HepG2 (cell line): ENCODE measurements around the gene FCRL2. TPM values are rescaled to one million over a fixed set of nuclear protein-coding genes. Genes with fewer than 3 reads are reported as not detected.

ENCODE experiments used
- ATAC-seq: fragments of 200-7000 bp; cut with Tn5 transposase; 3 replicates; pipeline ENCODE4 v1.9.1; 2020; ENCODE audit warnings: mild to moderate bottlenecking, moderate library complexity
- BruUV-seq: library from RNA; stranded (reverse); fragments of 400-500 nt; replicated peaks from 2 replicates; lab custom pipeline; 2021; lab: Mats Ljungman, UMichigan
- CTCF ChIA-PET: fragments of 300-600 bp; formaldehyde crosslinking; extraction: SDS; loops from one replicate; lab custom pipeline; 2021; ENCODE audit warnings: low total read pairs, inconsistent platforms, low intra/inter-chr PET ratio; lab: Yijun Ruan, JAX
- POLR2A ChIA-PET: fragments of 350-600 bp; sonication (Branson Sonifier 250); formaldehyde crosslinking; loops from one replicate; lab custom pipeline; 2020; ENCODE audit warnings: antibody characterized with exemption, inconsistent platforms; lab: Yijun Ruan, JAX
- DNase-seq: peaks from one replicate; pipeline ENCODE4 v3.0.0-alpha.2; 2015; ENCODE audit warnings: low spot score
- FAIRE-seq: peaks from 3 replicates; lab custom pipeline; 2011; peaks lifted over from hg19 to GRCh38; lab: Jason Lieb, UNC
- H2AFZ ChIP-seq: one replicate; pipeline ENCODE4 v1.6.1; 2011; ENCODE audit warnings: low read length, inconsistent platforms
- H3K27ac ChIP-seq: fragments of 300-600 bp; 3 replicates; pipeline ENCODE4 v1.8.0; 2011; ENCODE audit warnings: mixed run types, mild to moderate bottlenecking, mixed read lengths, low read length, inconsistent platforms; ENCODE audit not compliant: insufficient read depth; ENCODE audit errors: extremely low read length
- H3K27me3 ChIP-seq, 2 experiments: fragments of 200-600 bp in 1 of 2; 2 replicates in 1 of 2; 3 replicates in 1 of 2; pipeline versions ENCODE4 v1.6.0 to v1.8.0; 2011; ENCODE audit warnings: low read length in 2 of 2, mild to moderate bottlenecking in 2 of 2, moderate library complexity in 2 of 2, inconsistent platforms in 1 of 2; ENCODE audit not compliant: insufficient read depth in 2 of 2, control insufficient read depth in 1 of 2
- H3K36me3 ChIP-seq, 2 experiments: fragments of 200-600 bp in 1 of 2; replicated peaks in 1 of 2; 2 replicates in 1 of 2; 3 replicates in 1 of 2; pipeline versions ENCODE4 v1.5.1 to v1.8.0; 2011; ENCODE audit warnings: low read length in 2 of 2, inconsistent platforms in 1 of 2; ENCODE audit not compliant: insufficient read depth in 2 of 2, control insufficient read depth in 1 of 2
- H3K4me1 ChIP-seq: 2 replicates; pipeline ENCODE4 v1.5.1; 2012; ENCODE audit warnings: low read length, inconsistent platforms; ENCODE audit not compliant: insufficient read depth
- H3K4me2 ChIP-seq: 2 replicates; pipeline ENCODE4 v1.6.0; 2011; ENCODE audit warnings: low read depth, low read length, inconsistent platforms
- H3K4me3 ChIP-seq, 3 experiments: fragments of 200-600 bp in 1 of 3; sonication (generic), shearing (Covaris generic) in 1 of 3; replicated peaks in 1 of 3; 2 replicates each; pipeline ENCODE4 v1.5.1; 2011 to 2016; ENCODE audit warnings: low read length in 3 of 3, inconsistent platforms in 2 of 3, low read depth in 2 of 3, mild to moderate bottlenecking in 2 of 3, control low read depth in 1 of 3, mixed read lengths in 1 of 3; ENCODE audit not compliant: insufficient read depth in 1 of 3
- H3K79me2 ChIP-seq: one replicate; pipeline ENCODE4 v1.6.1; 2011; ENCODE audit warnings: low read length, inconsistent platforms; ENCODE audit not compliant: insufficient read depth
- H3K9ac ChIP-seq: 2 replicates; pipeline ENCODE4 v1.6.0; 2011; ENCODE audit warnings: mild to moderate bottlenecking, low read depth, low read length, inconsistent platforms; ENCODE audit not compliant: insufficient read depth
- H3K9me3 ChIP-seq: 2 replicates; pipeline ENCODE4 v1.5.1; 2012; ENCODE audit warnings: mild to moderate bottlenecking, low read length
- H4K20me1 ChIP-seq: 2 replicates; pipeline ENCODE4 v1.6.0; 2011; ENCODE audit warnings: inconsistent platforms, mild to moderate bottlenecking, low read length, moderate library complexity; ENCODE audit not compliant: insufficient read depth
- SRF ChIP-seq: IDR thresholded peaks from 2 replicates; pipeline ENCODE4 v1.6.1; 2011; ENCODE audit warnings: mild to moderate bottlenecking, low read depth, low read length, moderate library complexity
- ZBTB42 ChIP-seq: sonication (generic); formaldehyde crosslinking; IDR thresholded peaks from 2 replicates; pipeline ENCODE4 v1.5.0; 2020; ENCODE audit warnings: mild to moderate bottlenecking, missing genetic modification reagents
- ZNF761 ChIP-seq: sonication (generic); formaldehyde crosslinking; conservative IDR thresholded peaks from 2 replicates; pipeline ENCODE4 v1.4.0; 2020; ENCODE audit warnings: mild to moderate bottlenecking, missing genetic modification reagents
- ZNF841 ChIP-seq: sonication (generic); formaldehyde crosslinking; IDR thresholded peaks from 2 replicates; pipeline ENCODE4 v1.8.1; 2023; ENCODE audit warnings: missing genetic modification reagents, borderline replicate concordance
- WGBS: methylation state at CpG from one replicate; pipeline ENCODE4 v1.1.6; 2017; ENCODE audit warnings: low lambda C conversion rate; 5-methylcytosine and 5-hydroxymethylcytosine counted together
- in situ Hi-C: cut with HindIII; loops from 2 replicates; pipeline ENCODE4 v1.10.0; 2017; ENCODE audit warnings: low pct_unique_long_range_greater_than_20kb; ENCODE audit not compliant: extremely low pct_ligation_motif_present
- intact Hi-C: fragments of 100-400 bp; cut with micrococcal nuclease; formaldehyde crosslinking; loops from one replicate; pipeline ENCODE4 v1.10.0; 2022; ENCODE audit not compliant: unreplicated experiment
- polyA plus RNA-seq, 8 experiments: library from polyadenylated mRNA; depleted of rRNA in 3 of 8; stranded (reverse) in 7 of 8; unstranded in 1 of 8; fragments of >200 nt; fragmentation: Illumina TruSeq in 4 of 8; extraction: Trizol in 4 of 8; gene quantifications; 2 replicates each; pipeline versions ENCODE4 v1.2.1 to v1.2.3, GENCODE V29; 2011 to 2016; ENCODE audit warnings: low read depth in 4 of 8, missing spikeins in 1 of 8, mixed read lengths in 1 of 8; ENCODE audit not compliant: insufficient read depth in 1 of 8
- total RNA-seq, 5 experiments: library from RNA; depleted of rRNA; stranded (reverse); fragments of >200 nt; fragmentation: Illumina TruSeq; extraction: Trizol; gene quantifications; 2 replicates each; pipeline ENCODE4 v1.2.3, GENCODE V29; 2016; ENCODE audit warnings: low read depth in 1 of 5
- TF ChIP-seq, protein P1 (sequence below): sonication (generic); formaldehyde crosslinking; conservative IDR thresholded peaks from 2 replicates; pipeline ENCODE4 v1.8.0; 2022; ENCODE audit warnings: missing genetic modification reagents

The FCRL2 gene
- total and polyA plus RNA-seq, 2 of the 13 experiments (the other 11 are each of a cell fraction or from before 2014, with no cell fraction given), result not detected

- Histone ChIP-seq H3K79me2 (no peaks in the 10 kb centered on the region), H3K36me3 (no peaks in the 10 kb centered on the region), H2AFZ (no peak overlapping the region), H3K4me2 (no peak overlapping the region), H3K4me1 (no peaks in the 10 kb centered on the region), H4K20me1 (no peaks in the 10 kb centered on the region), H3K27ac (no peak overlapping the region), H3K9me3 (no peaks in the 10 kb centered on the region), H3K4me3 (no peak overlapping the region), H3K27me3 (no peaks in the 10 kb centered on the region), H3K9ac (no peak overlapping the region)
- ATAC-seq, result no peak
- DNase-seq, result no peak
- BruUV-seq, result no TSS peak
- FAIRE-seq, result no peak
- ChIA-PET CTCF (no interaction called here), POLR2A (no interaction called here)
- intact Hi-C loops, result no loop called here
- TF ChIP-seq ZNF841 (no peak), ZBTB42 (CRISPR knock-in tag) (no peak), SRF (no peak), ZNF761 (CRISPR knock-in tag) (no peak)
- in situ Hi-C loops, result no loop called here
- WGBS, result 5% methylated on average over 4 of the region's 4 CpGs
Measured at GRCh38 chr1:157775101-157775870, 1.6 kb downstream of the FCRL2 start.

DNA sequence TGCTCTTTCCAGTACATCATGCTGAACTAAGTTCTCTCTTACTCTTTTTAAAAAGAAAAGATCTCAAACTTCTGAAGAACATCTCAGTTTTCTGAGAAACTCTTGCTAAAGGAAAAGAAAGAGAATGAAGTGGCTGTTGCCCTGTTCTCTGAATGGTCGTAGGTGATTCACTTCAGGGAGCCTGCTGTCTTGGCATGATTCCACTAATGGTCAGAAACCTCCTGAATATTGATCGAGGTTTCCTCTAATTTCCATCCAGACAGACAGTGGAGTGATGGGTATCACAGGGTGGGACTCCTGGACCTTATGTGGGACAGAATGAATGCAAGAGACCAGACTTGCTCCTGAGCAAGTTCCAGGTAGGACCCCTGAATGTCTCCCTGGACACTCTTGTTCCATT, 2.5 kb downstream of the FCRL2 start:
- TF ChIP-seq, protein P1, sequence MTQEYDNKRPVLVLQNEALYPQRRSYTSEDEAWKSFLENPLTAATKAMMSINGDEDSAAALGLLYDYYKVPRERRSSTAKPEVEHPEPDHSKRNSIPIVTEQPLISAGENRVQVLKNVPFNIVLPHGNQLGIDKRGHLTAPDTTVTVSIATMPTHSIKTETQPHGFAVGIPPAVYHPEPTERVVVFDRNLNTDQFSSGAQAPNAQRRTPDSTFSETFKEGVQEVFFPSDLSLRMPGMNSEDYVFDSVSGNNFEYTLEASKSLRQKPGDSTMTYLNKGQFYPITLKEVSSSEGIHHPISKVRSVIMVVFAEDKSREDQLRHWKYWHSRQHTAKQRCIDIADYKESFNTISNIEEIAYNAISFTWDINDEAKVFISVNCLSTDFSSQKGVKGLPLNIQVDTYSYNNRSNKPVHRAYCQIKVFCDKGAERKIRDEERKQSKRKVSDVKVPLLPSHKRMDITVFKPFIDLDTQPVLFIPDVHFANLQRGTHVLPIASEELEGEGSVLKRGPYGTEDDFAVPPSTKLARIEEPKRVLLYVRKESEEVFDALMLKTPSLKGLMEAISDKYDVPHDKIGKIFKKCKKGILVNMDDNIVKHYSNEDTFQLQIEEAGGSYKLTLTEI, result no peak
- ChIA-PET CTCF (no interaction called here), POLR2A (no interaction called here)
- no peaks in the 10 kb centered on the region for H4K20me1 ChIP-seq
- no peak for FAIRE-seq
- intact Hi-C loops, result no loop called here
- H3K9ac ChIP-seq, result no peak overlapping the region
- H3K9me3 ChIP-seq, result no peaks in the 10 kb centered on the region
- 0% methylated on average over 2 of the region's 2 CpGs for WGBS
- H3K4me3 ChIP-seq, result no peak overlapping the region
- no TSS peak for BruUV-seq
- no peak overlapping the region for H2AFZ ChIP-seq
- ATAC-seq, result no peak
- no peaks in the 10 kb centered on the region for H3K79me2 ChIP-seq
- DNase-seq, result no peak
- H3K27ac ChIP-seq, result no peak overlapping the region
- no peaks in the 10 kb centered on the region for H3K4me1 ChIP-seq
- H3K27me3 ChIP-seq, result no peaks in the 10 kb centered on the region
- H3K36me3 ChIP-seq, result no peaks in the 10 kb centered on the region
- in situ Hi-C loops, result no loop called here
- no peak overlapping the region for H3K4me2 ChIP-seq
